GM11168 (cell line): ENCODE data around the gene SLX4.
"Not testable (repeated sequence)": the region's sequence is repeated elsewhere in the genome, so short reads cannot be mapped to it uniquely, and the experiment has no call there.

ENCODE experiments used
- in situ Hi-C: fragments of 300-500 bp; cut with MboI; formaldehyde crosslinking; loops from one replicate; pipeline ENCODE4 v1.12.0; 2022; ENCODE audit warnings: low sequenced_read_pairs; ENCODE audit not compliant: unreplicated experiment

The SLX4 gene

DNA sequence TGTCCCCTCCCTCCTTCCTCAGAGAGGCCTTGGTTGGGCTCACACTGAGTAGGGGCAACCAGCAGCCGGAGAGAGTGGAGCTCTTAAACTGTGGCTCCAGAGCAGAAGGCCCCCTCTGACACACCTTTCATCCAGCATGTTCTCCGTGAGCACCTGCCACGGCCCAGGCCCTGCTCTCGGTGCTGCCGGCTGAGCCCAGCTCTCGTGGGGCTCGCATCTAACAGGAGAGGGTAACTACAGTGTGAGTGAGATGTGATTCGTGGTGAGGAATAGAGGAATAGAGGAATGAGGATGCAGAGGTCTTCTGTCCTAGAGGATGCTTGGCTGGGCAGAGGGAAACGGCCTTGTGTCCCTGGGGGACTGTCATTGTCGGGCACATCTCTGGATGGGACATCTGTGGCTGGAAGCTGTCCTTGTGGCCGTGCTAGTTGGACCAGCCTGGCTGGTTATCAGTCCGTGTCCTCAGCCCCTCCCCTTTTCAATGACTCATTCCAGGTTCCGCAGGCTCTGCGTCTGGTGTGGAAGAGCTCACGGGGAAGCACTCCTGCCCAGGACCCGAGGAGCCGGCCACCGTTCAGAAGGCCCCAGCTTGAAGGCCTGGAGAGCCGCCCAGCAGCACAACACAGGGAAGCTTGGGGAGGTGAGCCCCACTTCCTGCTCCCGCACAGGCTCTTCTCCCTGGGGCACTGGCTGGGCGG is 31.1 kb upstream of the SLX4 start:
- in situ Hi-C loops = no loop called here

DNA sequence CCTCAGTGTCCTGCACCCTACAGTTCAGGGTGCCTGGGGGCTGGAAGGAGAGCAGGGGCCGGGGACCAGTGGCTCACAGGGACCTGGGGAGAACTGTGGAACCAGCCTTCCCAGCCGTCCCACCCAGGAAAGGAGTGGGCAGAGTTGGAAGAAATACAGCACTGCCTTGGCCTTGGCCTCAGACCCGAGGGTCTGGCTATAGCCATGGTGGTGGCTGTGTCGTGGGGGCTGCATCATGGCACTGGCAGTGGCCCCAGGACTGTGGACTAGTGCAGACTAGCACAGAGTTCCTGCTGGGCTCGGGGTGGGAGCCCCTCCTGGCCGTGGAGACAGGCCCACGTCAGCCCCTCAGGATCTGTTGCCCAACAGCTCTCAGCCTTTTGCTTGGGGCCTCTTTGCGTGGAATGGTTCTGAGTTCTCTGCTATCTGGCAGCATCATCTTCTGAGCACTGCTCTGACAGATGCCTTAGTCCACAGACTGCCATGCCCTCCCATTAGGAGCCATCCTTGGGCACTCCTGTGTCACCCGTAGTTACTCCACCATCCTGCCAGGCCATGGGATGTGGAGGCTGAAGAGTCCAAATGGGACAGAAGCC is 30.5 kb upstream of the SLX4 start:
- in situ Hi-C loops = no loop called here

- in situ Hi-C loops = no loop called here
Measured at GRCh38 chr16:3640632-3641501, 29.5 kb upstream of the SLX4 start.

DNA sequence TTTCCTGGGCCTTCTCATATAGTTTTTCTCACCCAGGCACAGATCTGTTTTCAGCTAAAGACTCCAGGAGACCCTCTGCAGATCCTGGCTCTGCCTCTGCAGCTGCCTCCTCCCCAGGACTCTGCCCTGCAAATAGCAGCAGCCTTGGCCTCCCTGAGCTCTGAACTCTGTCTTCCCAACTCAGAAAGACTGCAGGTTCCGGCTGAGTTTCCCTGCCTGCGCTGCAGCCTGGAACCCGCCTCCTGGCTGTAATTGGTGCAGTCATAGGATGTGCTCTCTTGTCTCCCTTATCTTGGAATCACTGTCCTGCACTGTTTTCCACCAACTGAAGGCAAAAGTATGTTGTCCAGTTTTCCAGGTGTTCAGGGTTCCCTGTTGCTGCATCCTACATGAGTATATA is 28.8 kb upstream of the SLX4 start:
- in situ Hi-C loops = no loop called here

DNA sequence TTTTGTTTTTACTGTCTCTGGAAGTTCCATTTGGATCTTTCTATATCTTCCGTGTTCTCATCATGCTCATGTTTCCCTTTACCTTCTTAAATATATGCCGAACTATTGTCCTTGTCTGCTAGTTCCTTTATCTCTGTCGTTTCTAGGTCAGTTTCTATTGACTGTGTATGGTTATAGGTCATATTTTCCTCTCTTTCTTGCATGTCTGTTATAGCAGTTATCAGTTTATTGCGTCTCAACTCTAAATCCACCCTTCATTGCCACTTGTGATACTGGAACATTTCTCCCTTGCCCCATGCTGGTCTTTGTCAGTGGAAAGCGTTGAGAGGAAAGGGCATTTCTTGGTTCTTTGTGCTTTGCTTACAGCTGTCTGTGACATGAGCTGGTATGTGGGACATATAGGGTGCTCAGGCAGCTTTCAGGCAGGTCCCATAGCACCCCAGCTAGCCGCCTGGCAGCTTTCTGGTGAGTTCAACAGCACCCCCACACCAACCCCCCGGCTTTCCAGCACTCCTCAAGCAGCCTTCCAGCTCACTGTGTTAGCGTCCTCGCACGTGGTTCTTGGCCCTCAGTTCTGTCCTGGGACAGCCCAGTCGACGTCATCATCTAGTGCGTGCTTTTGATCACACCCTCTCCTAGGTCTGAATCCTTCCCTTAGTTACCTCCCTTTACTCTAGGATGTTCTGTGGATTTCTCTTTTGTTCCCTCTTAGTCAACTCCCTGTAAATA is 27.7 kb upstream of the SLX4 start:
- in situ Hi-C loops = no loop called here

DNA sequence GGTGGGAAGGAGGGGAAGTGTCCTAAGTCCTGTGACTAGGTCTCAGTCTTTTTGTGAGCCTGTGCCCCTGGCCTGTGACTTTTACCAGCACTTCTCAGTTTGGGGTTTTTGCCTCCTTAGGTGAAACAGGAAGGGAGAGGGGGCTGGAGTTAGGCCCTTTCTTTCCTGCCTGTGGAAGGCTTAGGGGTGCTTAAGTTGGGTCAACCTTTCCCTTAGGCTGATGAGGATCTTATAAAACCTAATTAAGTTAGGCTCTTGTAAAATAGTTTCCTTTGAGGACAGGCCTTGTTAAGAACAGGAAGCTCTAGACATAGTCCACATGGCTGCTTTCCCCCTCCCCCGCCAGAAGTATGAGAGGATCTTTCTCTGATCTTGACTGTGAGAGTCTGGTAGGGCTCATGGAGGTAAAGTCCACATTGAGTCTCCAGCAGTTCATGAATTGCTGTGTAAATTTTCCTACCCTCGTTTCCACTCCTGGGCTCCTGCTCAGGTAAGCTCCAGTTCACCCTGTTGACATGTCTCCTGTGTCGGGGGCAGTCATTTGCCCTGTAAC is 26.0 kb upstream of the SLX4 start:
- in situ Hi-C loops = no loop called here

DNA sequence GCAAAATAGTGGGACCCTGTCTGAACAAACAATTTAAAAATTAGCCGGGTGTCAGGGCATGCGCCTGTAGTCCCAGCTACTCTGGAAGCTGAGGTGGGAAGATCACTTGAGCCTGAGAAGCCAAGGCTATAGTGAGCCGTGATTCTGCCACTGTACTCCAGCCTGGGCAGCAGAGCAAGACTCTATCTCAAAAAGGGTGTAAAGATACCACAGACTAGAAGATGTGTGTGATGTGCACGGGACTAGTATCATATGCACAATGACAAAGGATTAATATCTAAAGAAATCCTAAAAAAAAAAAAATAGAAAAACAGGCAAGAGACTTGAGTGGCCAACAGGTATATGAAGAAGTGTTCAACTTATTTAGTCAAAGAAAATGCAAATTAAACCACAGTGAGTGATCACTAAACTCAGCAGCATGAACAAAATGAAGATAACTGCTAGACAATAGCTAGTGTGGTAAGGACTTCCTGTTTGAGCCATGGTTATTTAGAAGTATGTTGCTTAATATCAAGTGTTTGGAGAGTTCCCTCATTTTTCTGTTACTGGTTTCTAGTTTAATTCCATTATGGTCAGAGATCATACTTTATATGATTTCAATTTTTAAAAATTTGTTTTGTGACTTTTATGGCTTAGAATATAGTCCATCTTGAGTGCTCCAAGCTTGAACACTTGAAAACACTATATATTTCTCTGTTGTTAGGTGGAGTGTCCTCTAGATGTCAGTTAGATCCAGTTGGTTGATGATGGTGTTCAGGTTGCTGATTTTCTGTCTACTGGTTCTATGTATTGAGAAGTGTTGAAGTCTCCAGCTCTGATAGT is 14.7 kb upstream of the SLX4 start:
- in situ Hi-C loops = no loop called here

GRCh38 chr16:3625331-3625730 is 13.9 kb upstream of the SLX4 start:
- in situ Hi-C loops = no loop called here

- in situ Hi-C loops = no loop called here
Measured at GRCh38 chr16:3623642-3624041, 12.2 kb upstream of the SLX4 start.

GRCh38 chr16:3618769-3619141 is 7.3 kb upstream of the SLX4 start:
- in situ Hi-C loops = no loop called here

DNA sequence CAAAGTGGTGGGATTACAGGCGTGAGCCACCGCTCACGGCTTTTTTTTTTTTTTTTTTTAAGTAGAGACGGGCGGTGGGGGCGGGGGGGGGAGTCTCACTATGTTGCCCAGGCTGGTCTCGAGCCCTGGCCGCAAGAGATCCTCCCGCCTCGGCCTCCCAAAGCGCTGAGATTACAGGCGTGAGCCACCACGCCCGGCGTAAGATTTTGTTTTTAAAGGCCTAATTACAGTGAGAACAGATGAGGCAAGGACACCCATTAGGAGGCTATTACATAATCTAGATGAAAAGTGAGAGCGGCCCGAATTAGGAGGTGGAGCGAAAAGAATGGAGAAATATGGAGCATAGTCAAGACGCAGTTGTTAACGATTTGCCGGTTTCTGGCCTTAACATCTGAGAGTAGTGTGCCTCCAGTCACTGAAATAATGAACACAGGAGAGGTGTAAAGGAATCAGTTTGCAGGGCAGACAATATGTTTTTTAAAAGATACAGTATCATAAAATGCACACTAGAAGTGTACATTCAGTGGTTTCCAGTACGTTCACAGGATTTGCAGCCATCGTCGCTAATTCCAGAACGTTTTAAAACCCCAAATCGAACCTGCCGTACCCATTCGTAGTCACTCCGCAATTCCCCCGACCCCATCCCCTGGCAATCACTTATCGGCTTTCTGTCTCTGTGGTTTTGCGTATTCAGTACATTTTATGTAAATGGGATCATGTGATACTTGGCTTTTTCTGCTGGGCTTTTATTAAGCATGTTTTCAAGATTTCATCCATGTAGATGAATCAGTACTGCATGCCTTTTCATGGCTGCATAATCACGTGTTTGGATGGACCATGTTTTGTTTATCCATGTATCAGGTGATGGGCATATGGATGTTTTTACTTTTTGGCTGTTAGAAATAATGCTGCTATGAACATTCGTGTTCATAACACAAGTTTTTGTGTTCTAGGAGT is 1.4 kb upstream of the SLX4 start:
- in situ Hi-C loops = no loop called here

- in situ Hi-C loops = no loop called here
Measured at GRCh38 chr16:3610698-3611145, 684 bp downstream of the SLX4 start.

DNA sequence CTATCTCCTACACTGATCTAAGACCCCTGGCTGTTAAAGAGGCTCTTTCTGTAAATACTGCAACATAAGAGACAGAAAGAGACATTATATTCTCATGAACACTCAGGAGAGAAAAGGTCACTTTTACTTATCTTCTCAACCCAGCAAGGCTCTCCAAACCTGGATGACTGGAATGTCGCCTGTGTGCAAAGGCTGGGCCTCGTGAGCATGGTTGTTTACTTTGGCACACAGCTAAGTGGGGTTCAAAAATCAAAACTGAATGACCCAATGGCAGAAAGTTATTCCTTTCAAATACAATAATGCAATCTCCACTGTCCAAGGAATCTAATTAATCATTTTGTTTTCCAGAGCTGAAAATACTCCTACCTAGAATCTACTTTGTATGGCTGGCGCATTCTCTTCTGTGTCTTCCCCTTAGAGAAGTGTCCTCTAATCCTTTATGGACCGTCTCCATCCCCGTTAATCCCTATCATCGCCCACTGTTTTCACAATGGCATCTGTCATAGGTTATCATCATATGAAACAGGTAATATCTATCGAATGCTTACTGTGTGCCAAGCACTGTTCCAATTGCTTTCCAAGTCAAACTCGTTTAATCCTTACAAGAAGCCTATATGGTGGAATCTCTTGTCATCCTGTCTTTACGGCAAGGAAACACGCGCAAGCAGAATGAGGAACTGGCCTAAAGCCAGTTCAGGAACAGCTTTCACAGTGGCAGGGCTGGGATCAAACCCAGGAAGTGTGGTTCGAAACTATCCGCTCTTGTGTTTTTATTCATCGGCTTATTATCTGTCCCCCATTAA is 1.3 kb downstream of the SLX4 start:
- in situ Hi-C loops = no loop called here

DNA sequence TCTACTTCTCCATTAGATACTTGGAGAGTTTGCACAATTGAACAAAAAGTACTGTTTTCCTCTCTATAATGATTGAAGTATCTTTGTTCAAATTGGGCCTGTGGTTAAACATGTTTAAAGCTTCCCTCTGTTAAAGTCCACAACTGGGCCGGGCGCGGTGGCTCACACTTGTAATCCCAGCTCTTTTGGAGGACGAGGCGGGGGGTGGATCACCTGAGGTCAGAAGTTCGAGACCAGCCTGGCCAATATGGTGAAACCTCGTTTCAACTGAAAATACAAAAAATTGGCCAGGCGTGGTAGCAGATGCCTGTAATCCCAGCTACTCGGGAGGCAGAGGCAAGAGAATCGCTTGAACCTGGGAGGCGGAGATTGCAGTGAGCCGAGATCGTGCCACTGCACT is 2.4 kb downstream of the SLX4 start:
- in situ Hi-C loops = not testable (repeated sequence)

DNA sequence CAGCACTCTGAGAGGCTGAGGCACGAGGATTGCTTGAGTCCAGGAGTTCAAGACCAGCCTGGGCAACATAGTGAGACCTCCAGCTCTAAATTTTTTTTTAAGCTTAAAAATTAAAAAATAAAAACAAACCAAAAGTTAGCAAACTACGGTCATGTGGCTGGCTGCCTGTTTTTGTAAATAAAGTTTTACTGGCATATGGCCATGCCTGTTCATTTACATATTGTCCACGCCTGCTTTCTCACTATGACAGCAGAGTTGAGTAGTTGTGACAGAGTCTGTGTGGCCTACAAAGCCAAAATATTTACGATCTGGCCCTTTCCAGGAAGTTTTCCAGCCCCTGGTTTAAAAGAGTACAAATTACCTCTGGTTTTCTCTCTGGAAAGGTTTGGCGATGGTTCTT is 3.3 kb downstream of the SLX4 start:
- in situ Hi-C loops = no loop called here

- in situ Hi-C loops = no loop called here
Measured at GRCh38 chr16:3607634-3608033, 3.8 kb downstream of the SLX4 start.

DNA sequence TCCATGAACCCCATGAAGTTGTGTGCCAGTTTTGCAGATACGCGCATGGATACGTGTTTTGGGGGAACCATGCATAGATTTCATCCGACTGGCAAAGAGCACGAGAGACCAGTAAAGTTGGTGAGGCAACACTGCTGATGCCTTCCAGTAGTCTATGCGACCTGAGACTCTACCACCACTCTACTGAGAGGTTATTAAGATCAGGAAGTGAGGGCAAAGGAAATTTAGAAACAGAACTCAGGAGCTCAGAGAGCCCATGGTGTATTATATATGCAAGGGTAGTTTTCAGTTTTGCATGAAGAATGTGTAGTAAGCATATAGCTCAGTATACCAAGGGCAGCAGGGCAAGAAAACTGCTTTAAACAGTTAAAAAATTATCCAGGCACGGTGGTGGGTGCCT is 4.2 kb downstream of the SLX4 start:
- in situ Hi-C loops = no loop called here

GRCh38 chr16:3606441-3606840 is 5.0 kb downstream of the SLX4 start:
- in situ Hi-C loops = no loop called here
